ENCODE results near the gene TPH2.
A peak's percentile ranks its signal among the peaks of the same experiment; 100 is the strongest.

TPH2 gene

DNA sequence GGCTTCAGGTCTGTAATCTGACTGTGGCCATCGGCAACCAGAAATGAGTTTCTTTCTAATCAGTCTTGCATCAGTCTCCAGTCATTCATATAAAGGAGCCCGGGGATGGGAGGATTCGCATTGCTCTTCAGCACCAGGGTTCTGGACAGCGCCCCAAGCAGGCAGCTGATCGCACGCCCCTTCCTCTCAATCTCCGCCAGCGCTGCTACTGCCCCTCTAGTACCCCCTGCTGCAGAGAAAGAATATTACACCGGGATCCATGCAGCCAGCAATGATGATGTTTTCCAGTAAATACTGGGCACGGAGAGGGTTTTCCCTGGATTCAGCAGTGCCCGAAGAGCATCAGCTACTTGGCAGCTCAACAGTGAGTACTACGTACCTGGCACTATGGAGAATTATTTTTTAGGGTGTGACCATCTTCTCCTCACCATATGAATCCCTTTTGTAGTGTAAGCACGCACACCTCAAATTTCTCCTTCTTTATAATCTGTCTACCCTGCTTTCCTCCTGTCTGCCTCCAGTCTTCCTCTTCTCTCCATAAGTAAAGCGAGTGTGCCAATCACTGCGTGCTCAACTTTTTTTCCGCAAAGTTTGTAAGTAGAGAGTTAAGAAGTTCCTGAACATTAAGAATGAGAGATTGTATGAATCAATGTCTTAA is at the start of gene TPH2:
TPH2 (plus strand) TSS at position 118 of the 658 bp plus-strand sequence; CDS start at position 260, 142 bp downstream.
- peak; percentile 55 for DNase-seq (ENCODE audit: low read depth)

DNA sequence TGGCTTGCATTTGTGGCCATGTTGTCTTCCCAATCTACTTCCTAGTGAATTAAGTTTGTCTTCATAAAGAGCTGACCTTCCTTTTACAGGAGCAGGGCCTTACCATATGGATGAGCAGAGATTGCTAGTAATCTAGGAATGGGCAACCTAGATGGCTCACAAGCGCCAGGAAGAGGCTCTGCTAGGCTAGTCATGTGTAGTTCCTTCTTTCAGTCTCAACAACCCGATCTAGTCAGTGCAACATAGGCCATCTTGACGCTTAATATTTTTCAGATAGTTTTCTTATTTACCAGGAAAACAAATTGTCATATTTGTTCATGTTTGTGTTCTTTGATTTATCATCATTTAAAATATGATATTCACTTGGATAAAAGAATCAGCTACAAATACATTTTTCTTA is 48.2 kb upstream of the TPH2 start:
- no peak for DNase-seq (ENCODE audit: low read depth)

DNA sequence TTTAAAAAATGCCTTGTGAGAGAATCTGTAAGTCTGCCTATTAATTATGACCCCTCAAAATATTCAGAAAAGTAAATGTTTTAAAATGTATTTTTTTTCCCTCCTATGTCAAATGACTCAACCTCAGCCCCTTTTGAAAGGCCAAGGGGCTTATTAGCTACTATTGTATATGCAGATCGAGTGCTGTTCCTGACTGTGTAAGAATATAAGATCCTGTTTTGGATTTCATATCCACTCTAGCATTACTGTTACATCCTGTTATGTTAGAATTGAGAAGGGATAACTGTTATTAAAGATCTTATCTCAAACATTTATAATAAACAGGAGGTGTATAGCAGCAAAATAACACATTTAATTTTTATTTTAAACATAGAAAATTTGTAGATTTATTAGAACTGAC is 46.6 kb upstream of the TPH2 start:
- no peak for DNase-seq (ENCODE audit: low read depth)

DNA sequence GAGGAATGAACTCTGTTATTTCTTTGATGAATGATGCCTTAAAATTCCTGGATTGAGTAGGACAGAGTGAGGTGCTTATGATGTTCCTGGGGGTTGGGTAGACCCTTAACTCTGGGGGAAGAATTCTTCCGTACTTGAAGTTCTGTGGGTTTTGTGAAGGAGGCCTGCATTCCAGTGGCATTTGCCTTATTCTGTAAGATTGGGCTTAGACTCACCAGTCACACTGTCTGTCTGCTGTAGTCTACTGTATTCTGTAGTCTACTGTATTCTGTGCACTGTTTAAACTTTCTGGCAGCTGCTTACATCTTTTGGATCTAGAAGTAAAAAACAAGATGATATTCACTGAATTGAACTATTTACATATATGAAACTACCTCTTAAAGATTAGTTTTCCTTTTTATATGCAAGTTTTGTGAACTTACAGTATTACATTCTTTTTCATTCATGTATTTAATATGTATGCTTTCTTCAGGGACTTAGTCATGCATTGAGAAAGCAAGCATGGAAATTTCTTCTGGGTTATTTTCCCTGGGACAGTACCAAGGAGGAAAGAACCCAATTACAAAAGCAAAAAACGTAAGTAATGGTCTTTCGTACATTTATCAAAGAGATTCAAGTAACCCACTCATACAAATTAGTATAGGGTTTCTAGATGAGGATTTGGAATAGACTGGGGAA is 42.3 kb upstream of the TPH2 start:
- DNase-seq (ENCODE audit: low read depth) = no peak

DNA sequence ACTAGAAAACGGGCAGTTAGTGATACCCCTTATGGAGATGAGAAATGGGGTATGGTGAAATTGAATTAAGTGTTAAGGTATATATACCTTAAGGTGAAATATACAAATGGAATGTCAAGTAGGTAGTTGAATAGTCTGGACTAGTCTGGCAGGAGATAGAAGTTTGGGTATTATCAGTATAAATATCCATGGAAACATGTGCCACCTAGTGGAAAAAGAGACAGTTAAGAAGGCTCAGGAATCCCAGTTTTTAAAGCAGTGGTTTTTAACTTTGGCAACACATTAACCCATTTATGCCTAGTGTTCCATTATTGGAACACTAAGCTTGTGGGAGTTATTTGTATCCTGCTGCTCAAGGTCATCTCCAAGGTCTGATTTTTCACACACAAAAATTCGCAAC is 38.6 kb upstream of the TPH2 start:
- peak; percentile 14 for DNase-seq (ENCODE audit: low read depth)

DNA sequence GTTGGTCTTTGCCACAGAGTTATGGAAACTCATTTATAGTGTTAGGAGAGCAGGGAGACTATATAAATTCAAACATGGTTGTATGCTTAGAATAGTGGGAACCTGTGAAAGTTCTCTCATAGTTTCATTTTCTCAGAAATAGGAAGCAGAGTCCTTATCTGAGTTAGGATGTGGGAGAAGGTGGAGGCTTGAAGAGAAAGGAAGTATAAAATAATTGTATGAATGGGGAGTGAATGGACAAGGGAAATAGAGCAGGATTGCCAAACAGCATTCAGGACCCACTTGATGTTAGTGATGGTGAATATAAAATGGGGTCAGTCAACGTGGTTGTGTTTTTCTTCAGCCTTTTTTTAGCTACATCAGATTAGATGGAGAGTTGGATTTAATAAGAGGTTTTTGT is 34.0 kb upstream of the TPH2 start:
- DNase-seq (ENCODE audit: low read depth) = no peak

DNA sequence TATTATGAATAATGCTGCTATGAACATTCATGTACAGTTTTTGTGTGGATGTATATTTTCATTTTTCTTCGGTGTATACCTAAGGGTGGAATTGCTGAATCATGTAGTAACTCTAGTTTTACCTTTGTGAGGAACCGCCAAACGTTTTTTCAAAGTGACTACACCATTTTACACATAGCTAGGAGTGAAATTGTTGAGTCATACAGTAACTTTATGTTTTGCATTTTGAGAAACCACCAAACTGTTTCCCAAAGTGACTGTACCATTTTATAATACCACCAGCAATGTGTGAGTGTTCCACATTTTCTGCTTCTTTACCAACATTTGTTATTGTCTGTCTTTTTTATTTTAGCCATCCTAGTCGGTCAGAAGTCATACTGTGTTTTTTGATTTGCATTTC is 3.1 kb upstream of the TPH2 start:
- no peak for DNase-seq (ENCODE audit: low read depth)

DNA sequence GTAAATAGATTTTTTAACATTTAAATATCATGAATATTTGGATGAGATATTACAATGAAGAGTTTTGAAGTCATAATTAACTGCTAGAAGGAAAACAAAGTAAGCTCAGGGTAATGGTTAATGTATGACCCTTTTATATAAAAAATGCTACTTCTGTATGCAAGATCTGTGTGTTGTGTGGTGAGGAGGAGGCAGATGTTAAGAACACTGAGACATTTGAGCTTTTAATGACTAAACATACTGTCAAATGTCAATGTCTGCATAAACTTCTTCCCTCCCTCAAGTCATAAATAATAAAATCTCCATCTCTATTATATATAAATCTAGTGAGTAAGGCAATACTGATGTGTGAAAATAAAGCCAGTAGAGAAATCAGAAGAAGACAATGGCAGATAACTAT is 1.4 kb downstream of the TPH2 start:
- no peak for DNase-seq (ENCODE audit: low read depth)

DNA sequence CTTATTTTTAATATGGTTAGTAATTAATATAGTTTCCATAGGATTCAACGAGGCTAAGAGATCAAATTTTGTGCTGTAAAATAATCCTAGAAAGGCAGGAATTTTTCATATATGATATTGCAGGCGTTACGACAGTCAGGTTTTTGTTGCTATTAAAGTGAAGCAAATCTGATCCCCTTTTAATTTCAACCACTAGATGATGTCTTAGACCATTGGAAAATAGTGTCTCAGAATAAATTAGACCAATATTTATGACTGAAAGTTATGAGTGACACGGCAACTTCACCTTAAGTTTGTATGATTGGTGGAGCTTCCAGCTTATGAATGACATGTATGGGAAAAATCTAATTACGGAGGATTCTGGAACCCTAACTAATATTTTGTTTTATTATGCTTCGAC is 2.5 kb downstream of the TPH2 start:
- DNase-seq (ENCODE audit: low read depth) = no peak

DNA sequence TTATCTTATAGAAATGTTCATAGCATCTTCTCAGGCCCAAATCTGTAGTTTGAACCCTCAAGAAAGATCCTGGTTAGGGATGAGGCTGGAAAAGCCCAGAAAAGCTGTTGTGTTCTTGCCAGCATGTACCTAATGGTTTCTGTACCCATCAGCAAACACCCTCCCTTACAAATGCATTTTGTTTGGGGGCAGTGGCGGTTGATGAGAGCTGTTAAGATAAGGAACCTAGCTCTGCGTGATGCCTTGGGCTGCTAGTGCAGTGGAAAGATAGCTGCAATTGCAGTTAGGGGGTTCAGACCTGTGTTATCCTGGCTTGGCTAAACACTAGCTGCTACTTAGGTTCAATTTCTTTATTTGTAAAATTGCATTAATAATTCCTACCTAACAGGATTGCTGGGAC is 3.6 kb downstream of the TPH2 start:
- DNase-seq (ENCODE audit: low read depth) = no peak

DNA sequence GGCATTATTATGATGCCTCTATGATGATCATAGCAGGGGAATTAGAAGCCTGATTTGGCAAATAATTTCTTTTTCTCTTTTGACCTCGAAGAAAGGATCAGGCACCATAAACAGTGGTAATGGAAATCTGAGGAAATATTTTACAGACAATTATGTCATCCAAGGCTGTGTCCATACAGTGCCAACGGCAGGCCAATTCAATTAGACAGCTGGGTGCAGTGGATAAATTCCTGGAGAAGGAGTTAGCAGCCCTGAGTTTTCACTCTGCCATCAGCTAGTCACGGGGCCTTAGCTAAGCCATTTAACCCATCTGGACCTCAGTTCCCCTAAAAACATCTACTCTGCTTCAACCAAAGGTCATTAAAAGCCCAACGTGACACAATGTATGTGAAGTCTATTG is 4.1 kb downstream of the TPH2 start:
- DNase-seq (ENCODE audit: low read depth) = no peak

DNA sequence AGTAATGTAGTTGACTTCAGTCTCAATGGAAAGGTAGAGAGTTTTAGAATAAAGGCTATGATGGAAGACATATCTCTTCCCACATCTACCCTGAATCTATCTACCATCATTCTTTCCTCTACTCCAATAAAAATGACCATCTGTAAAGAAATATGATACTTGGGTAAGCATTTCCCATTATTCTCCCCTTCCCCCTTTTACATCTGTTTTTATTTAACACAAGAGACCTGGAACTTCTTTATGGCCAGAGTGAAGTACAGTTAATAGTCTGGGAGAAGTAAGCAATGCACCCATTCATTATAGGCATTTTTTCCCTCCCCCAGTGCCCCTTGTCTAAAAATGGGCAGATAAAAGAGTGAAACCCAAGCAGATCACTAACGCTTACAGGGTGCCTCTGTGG is 6.5 kb downstream of the TPH2 start:
- DNase-seq (ENCODE audit: low read depth) = no peak

DNA sequence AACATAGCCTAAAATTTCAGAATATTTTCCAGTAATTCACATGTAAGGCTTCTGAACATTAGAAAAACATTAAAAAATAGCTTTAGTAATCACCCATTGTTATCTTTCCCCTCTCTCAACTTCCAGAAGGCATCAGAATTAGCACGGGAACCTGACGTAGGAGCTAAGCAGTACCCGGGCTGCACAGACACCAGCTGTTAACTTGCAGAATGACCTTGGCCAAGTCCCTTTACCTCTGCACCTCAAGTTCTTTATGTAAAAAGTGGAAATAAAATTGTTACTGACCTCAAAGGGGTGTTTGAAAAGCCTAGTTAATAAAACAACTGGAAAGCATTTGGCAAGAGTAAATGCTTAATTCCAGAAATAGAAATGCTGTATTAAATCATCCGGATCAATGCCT is 7.2 kb downstream of the TPH2 start:
- DNase-seq (ENCODE audit: low read depth) = no peak

DNA sequence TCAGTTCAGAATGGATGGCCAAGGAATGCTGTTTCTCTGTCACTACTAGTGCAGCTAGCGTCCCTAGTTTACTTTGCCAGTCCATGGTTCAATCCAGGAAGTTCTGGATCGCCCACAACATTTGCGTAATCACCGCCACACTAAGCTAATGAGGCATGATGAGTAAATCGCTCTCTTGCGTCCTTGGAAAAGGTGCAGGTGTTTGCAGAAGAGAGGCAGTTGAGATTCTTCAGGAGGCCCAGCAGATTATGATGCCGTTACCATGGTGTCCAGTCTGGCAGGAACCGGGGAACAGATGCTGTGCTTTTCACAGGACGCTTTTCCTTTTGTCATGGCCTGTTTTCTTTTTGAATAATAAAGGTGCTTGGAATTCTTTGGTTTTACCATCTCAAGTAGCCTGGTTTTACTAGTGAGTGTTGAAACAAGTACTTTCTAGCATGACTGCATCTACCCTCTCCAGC is 9.0 kb downstream of the TPH2 start:
- peak; percentile 46 for DNase-seq (ENCODE audit: low read depth)

DNA sequence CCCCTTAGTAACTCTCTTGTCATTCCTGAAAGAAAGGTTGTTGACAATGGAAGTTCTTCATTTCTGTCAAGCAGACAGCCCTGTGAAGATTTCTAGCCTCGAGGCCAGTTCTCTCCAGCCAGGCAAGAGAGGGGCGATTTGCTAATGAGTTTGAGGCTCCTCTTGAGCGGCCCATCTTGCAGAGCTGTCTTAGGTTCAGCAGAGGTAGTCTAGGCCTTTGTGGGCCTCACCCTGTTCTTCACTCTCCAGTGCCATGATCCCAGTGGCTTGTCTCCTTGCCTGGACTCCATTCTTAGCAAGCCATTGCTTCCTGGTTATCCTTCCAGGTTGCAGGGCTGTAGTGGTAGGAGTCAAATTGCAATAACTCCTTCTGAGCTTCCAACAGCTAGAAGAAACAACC is 9.7 kb downstream of the TPH2 start:
- no peak for DNase-seq (ENCODE audit: low read depth)

DNA sequence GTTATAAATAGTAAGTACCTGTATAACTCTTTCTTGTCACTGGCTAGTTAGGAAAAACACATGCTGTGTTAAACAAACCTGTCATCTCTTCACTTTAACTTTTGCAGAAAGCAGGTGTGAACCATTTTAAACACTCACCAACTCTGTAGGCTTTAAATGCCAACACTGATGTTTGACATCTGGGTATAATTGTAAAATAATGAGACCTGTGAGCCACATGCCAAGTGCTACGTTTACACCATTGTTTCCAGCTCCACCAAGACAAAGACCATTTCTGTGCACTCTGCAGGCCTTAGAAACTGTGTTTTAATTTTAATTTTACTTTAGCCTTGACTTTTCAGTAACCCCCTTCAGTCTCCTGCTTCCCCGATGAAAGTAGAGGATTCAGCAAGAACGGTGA is 11.0 kb downstream of the TPH2 start:
- no peak for DNase-seq (ENCODE audit: low read depth)

DNA sequence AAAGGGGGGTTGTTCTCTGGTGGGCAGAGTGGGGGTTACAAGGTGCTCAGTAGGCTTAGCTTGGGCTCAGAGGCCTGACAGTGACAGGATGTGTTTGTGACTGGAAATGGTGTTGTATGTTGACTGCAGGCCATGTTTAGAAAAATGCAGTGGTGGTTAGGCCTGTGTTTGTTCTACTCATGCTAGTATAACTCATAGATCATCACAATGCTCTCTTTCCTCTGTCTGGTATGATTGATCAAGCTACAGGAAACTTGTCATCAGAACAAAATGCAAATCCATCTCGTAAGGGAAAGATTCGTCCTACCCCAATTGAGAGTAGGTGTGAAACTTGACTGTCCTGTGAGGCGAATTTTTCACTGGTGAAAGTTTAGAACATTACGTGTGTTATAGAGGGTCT is 11.8 kb downstream of the TPH2 start:
- DNase-seq (ENCODE audit: low read depth) = no peak

DNA sequence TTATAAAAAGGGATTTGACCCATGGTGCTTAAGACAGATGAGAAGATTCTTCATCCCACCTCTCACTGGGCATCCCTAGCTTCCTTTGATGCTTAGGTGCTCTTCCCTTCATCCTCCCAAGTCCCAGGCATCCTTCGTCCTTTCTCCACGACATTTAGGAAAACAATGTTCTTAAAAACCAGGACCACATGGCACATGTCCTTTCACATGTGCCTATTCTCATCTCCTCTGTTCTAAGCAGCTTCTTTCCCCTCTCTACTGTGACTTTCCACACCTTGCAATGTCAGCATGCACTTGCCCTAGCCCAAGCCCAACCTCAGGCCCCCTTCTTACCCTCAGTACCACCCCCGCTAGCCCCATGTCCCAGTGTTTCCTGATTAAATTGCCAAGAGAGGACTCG is 12.2 kb downstream of the TPH2 start:
- DNase-seq (ENCODE audit: low read depth) = no peak

DNA sequence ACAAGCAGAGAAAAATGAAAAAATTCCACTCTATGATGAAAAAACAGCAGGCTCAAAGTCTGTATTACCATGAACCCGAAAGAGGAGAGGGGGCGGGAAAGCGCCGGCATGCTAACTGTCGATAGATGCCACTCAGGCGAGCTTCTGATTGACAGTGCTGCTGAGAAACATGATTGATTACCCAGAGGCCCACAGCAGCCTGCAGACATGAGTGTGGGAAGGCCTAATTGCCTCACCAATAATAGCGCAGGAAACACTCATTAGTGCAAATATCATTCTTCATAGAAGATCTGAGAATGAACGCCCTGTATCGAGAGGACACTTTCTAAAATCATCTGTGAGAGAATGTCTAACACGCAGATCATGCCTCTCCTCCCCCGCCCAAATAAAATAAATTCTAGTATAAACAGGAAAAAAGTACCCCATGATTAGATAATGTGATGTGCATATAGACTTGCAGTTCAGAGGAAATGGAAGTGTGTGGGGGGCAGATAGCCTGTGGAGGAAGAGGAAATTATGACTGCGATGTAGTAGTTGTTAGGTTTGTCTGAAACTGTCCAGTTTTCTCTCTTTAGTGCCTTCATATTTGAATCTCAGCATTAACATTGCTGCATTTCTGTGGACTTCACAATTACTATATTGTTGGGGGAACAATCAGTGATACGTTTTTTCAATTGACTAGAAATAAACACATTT is 15.6 kb downstream of the TPH2 start:
- no peak for DNase-seq (ENCODE audit: low read depth)

DNA sequence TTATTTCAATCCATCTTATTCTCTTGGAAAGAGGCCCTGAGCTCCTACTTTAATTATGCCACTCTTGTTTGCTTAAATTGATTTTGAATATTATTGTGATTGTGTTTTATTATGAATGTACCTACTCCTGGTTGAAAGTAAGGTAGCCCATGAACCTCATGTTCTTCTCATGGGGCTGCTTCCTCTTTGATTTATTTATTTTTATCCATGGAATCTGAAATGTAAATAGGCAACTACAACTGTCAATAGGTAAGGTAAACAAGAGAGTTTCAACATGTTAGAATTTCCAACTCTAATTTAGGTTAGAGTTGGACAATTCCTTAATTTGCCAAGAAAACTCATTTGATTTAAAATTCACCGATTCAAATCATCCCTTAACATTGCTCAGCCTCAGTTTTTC is 16.2 kb downstream of the TPH2 start:
- no peak for DNase-seq (ENCODE audit: low read depth)

DNA sequence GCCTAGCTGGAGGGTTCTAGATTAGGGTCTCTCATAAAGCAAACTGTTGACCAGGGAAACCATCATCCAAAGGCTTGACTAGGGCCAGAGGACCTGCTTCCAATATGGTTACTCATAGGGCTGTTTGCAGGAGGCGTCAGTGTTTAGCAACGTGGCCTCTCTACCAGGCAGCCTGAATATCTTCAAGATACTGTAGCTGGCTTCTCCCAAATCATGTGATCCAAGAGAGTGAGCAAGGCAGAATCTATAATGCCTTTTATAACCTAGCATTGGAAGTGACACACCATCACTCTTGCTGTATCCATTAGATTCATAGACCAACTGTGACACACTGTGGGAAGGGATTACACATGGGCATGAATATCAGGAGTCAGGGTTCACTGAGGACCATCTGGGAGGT is 17.3 kb downstream of the TPH2 start:
- DNase-seq (ENCODE audit: low read depth) = peak; percentile 63

DNA sequence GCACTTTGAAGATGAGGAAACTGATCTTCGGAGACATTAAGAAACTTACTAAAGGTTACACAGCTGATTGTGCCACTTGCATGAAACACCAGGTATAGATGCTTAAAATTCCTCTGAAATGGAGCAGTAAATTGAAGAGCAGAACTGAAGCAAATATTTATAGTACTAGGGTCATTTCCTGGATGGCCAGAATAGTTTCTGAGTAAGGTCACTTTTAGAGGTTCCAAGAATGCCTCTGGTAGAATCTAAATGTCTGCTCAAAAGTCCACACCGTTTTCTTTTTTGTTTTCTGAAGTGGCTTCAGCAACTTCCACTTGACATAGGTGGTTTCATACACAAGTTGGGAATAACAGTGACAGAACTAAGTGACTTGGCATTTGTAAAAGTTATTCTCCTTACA is 19.4 kb downstream of the TPH2 start:
- DNase-seq (ENCODE audit: low read depth) = peak; percentile 48

DNA sequence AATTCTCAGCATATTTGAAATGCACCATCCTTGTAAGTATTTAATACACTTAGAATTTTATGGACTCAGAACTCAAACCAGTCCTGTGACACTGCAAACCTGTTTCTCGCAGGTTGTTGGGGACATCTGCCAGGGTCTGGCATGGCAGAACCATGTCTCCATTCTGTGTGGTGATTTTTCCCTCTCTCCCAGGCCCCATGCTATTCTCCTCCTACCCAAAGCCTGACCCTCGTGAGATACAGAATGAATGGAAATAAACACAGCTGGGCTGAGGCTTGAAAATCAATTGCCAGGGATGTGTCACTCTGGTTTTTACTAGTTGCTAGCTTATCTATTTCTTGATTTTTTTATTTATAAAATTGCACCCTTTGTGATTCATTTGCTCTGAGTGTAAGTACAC is 19.8 kb downstream of the TPH2 start:
- peak; percentile 24 for DNase-seq (ENCODE audit: low read depth)
